RPMI8226 (cell line): ENCODE data around the gene RNF128.
"Not testable (repeated sequence)": the region's sequence is repeated elsewhere in the genome, so short reads cannot be mapped to it uniquely, and the experiment has no call there.

Experiments
- DNase-seq: peaks from one replicate; pipeline ENCODE4 v3.0.0-alpha.2; 2015

Gene RNF128

DNA sequence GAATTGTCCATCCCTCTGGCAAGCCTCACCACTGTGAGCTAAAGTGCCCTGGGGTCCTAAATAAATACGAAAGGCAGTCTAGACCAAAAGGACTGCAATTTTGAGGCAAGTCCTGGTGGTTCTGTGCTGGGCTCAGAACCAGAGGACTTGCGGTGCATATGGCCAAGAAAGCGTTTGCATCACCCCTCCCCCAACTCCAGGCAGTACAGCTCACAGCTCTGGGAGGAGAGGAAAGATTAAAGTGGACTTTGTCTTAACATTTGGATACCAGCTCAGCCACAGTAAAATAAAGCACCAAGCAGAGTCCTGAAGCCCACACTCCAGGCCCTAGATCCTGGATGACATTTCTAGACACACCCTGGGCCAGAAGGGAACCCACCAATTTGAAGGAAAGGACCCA, 24.9 kb downstream of the RNF128 start:
- no peak for DNase-seq

DNA sequence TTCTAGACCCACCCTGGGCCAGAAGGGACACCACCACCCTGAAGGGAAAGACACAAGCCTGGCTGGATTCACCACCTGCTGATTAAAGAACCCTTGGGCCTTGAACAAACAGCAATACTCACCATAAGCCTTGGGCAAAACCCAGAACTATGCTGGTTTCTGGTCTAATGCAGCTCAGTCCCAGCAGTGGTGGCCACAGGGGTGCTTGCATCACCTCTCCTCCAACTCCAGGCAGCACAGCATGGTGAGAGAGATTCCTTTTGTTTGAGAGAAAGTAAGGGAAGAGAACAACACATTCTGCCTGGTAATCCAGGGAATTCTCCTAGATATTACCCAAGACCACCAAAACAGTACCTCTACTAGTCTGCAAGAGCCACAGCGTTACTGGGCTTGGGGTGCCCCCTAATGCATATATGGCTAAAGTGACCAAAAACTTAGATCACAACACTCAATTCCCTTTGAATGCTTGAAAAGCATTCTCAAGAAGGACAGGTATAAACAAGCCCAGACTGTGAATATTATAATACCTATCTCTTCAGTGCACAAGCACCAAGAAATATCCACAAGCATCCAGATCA, 25.7 kb downstream of the RNF128 start:
- no peak for DNase-seq

DNA sequence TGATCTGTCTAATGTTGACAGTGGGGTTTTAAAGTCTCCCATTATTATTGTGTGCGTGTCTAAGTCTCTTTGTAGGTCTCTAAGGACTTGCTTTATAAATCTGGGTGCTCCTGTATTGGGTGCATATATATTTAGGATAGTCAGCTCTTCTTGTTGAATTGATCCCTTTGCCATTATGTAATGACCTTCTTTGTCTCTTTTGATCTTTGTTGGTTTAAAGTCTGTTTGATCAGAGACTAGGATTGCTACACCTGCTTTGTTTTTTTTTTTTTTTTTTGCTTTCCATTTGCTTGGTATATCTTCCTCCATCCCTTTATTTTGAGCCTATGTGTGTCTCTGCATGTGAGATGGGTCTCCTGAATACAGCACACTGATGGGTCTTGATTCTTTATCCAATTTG, 42.8 kb downstream of the RNF128 start:
- not testable (repeated sequence) for DNase-seq

DNA sequence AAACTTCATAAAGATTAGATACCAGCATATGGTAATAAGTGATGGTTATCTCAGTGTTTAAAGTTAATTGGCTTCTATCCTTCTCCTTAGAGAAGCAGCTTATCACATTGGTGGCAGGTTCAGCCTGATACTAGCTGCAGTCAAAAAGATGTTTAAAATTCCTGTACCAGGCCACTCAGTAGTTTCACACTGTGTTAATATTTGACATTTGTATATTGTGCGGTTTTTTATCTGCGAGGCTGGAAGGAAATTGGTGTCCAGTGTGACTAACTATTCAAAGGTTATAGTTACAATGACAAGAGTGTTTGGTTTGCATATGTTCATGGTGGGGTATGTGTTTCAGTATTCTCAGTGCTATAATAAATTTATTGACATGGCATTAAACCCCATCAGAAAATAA, 48.5 kb downstream of the RNF128 start:
- DNase-seq: no peak

DNA sequence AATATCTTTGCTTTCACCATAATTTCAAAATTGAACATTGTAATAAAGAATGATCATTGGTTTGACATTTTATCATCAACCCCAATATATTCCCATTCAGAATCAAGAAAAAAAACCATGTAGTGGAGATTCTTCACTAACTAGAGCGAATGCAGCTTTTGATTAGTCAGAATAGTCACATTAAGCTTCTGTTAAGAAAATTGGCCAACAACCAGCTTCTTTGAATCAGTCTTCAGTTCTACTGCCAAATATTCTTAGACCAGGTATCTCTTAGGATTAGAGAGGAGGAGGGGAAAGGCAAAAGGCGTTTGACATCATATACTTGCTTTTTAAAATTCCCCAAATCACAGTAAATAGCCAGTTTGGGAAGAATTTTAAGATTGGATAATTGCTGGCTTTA, 53.8 kb downstream of the RNF128 start:
- DNase-seq: no peak

DNA sequence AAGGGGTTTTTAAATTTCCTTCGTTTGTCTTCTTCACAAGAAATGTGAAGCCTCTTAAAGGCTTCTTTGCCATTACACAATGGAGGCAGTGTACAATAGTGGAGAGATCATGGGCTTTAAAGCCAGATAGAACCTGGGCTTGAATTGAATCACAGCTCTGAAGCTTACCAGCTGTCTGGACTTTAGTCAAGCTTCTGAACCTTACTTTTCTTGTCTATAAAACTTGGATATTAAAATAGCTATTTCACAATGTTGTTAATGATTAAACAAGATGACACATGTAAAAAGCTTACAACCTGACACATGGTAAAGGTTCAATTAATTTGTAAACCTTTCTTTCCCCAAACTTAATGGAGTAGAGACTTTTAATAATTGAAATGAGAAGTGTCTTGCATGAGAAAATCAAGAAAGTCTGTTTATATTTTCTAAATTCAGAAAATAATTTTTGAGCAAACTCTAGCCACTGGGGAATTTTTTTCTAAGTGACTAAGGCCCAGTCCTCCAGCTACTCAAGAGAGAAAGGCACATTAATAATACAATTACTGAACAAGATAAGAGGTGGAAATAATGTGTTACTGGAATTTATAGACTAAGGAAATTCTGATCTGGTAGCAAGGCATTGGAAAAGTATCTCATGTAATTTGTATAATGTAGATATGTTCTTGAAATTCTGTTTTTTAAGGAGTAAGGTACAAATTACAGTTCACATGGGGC, 54.3 kb downstream of the RNF128 start:
- no peak for DNase-seq

DNA sequence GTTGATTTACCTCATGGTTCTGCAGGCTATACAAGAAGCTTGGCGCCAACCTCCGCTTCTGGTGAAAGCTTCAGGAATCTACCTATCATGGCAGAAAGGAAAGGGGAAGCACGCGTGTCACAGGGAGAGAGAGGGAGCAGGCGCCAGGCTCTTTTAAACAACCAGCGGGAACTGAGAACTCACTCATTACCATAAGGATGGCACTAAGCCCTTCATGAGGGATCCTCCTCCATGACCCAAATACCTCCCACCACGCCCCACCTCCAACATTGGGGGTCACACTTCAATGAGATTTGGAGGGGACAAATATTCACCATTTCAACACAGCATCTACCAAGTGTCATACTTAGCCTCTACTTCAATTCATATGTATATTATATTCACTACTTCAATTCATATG, 57.2 kb downstream of the RNF128 start:
- no peak for DNase-seq

DNA sequence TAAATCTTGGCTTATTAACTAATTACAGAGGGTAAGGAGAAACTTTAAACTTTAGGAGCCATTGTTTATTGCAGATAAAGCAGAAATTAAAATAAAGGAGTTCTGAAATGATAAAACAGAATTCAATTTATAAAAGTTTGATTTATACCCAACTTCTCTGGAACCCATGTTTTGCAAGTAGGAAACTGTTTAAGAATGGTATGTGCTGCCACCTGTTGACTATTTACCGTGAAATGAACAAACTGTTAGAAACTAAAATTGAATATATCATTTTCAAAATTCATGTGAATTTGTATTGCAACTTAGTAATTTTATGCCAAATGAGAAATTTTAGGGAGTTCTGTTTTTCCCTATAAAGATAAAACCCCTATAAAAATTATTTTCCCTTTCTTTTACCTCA, 65.0 kb downstream of the RNF128 start:
- DNase-seq: no peak

DNA sequence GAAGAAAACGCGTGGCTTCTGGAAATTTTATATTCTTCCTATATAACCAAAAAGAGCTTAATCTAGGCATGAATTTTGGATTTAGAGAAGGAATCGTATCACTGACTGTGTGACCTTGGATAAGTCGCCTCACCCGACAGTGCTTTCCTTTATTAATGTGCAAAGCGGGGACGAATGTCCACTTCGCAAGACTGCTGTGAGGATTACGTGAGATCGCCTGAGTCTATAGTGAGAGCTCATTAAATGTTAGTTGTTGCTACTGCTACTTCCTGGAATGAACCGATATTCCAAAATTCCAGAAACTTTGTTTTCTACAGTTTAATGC, 75.5 kb downstream of the RNF128 start:
- DNase-seq: no peak

DNA sequence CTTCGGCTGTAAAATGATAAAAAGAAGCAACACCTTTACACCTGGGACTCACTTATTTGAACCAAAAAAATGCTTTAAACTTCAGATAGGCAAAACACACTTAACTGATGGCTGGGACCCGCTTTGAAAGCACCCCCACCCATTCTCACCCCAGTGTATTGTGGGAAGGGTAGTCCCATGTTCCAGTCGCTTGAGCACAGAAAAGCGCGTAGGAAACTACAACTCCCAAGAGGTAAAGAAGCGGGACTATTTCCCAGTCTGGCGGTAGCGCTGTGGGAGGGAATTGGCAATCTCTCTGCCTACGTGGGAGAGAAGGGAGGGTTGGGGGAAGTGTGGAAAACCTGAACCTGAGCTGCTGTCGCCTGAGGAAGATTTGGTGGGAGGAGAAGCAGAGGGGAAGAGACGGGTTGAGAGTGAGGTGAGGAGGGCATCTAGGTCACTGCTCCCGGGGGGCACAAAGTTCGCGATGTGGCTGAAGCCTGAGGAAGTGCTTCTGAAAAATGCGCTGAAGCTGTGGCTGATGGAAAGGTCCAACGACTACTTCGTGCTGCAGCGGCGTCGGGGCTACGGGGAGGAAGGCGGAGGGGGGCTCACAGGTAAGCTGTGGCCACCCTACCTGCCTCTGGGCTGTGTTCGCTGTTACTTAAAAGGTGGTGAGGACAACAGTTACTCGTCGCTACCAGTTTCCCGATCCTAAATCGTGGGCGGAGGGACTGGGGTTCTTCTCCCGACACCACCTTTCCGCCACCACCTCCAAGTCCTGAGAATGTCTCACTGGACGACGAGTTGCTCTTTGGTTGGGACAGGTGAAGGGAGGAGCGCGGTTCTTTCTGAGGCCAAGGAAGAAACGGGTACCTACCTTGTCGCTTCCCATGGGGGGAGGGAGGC, 76.1 kb downstream of the RNF128 start, which contains the start of gene TBC1D8B:
Gene TBC1D8B (plus strand): TSS at position 286 of the 888 bp plus-strand sequence. CDS start 181 bp downstream, at position 467.
- no peak for DNase-seq

DNA sequence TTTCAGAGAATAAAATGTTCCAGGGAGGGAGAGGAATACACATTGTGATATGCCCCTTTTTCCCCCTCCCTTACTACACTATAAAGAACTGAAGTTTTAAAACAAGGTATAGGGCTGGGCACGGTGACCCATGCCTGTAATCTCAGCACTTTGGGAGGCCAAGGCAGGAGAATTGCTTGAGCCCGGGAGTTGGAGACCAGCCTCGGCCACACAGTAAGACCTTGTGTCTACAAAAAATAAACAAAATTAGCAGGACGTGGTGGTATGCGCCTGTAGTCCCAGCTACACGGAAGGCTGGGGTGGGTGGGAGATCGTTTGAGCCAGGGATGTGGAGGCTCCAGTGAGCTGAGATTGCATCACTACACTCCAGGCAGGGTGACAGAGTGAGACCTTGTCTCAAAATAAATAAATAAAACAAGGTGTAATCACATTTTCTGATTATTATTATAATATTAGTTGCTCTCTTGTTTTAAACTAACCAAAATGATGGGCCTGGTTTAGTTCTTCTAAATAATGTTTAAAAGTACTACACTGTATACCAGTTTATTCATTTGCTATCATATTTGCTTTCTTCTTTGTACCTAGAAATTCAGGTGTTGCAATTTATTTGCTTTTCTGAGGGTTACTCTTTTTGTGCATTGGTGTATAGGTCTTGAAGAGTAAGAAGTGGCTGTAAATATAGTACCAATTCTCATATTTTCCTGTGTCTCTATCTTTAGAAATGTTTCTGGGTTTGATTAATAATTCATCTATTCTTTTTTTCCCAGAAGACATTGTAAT, 84.8 kb downstream of the RNF128 start:
- no peak for DNase-seq

DNA sequence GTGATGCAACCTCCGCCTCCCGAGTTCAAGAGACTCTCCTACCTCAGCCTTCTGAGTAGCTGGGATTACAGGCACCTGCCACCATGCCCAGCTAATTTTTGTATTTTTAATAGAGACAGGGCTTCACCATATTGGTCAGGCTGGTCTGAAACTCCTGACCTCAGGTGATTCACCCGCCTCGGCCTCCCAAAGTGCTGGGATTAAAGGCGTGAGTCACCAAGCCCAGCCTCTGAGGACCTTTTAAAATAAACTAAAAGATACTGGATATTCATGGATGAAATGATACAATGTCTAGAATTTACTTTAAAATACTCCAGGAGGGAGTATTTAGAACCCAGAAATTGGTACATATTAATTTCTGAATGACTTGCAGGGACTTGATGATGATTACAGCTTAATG, 86.4 kb downstream of the RNF128 start:
- not testable (repeated sequence) for DNase-seq

DNA sequence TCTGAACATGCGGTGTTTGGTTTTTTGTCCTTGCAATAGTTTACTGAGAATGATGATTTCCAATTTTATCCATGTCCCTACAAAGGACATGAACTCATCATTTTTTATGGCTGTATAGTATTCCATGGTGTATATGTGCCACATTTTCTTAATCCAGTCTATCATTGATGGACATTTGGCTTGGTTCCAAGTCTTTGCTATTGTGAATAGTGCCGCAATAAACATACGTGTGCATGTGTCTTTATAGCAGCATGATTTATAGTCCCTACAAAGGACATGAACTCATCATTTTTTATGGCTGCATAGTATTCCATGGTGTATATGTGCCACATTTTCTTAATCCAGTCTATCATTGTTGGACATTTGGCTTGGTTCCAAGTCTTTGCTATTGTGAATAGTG, 87.6 kb downstream of the RNF128 start:
- DNase-seq: not testable (repeated sequence)
